HG03196 (cell line): ENCODE measurements around the gene DKK2.
"Not testable (repeated sequence)": the region's sequence is repeated elsewhere in the genome, so short reads cannot be mapped to it uniquely, and the experiment has no call there.

Experiments
- ATAC-seq: cut with Tn5 transposase; IDR thresholded peaks from one replicate; pipeline ENCODE4 v1.9.1; 2021; ENCODE audit not compliant: unreplicated experiment

Gene DKK2

GRCh38 chr4:106914223-106914622 is 121.9 kb downstream of the DKK2 start:
- no peak for ATAC-seq

GRCh38 chr4:106909486-106910188 is 126.5 kb downstream of the DKK2 start:
- no peak for ATAC-seq

- ATAC-seq: not testable (repeated sequence)
Measured at GRCh38 chr4:106908049-106908448, 128.1 kb downstream of the DKK2 start.

GRCh38 chr4:106907216-106907615 is 128.9 kb downstream of the DKK2 start:
- ATAC-seq: no peak

GRCh38 chr4:106906728-106907127 is 129.4 kb downstream of the DKK2 start:
- ATAC-seq: no peak

- ATAC-seq: peak; percentile 69
Measured at GRCh38 chr4:106898621-106899230, 137.4 kb downstream of the DKK2 start.

- ATAC-seq: no peak
Measured at GRCh38 chr4:106893903-106894302, 142.2 kb downstream of the DKK2 start.

- no peak for ATAC-seq
Measured at GRCh38 chr4:106893395-106893881, 142.7 kb downstream of the DKK2 start.

GRCh38 chr4:106892786-106893185 is 143.3 kb downstream of the DKK2 start:
- no peak for ATAC-seq

GRCh38 chr4:106875340-106875739 is 160.8 kb downstream of the DKK2 start:
- ATAC-seq: no peak
